Karpas-422 (cell line): Measurements from ENCODE around the gene C9orf50. TPM values are rescaled to one million over a fixed set of nuclear protein-coding genes. Genes with fewer than 3 reads are reported as not detected.
"Not testable (repeated sequence)": the region's sequence is repeated elsewhere in the genome, so short reads cannot be mapped to it uniquely, and the experiment has no call there.

Experiments used
- DNase-seq: peaks from one replicate; pipeline ENCODE4 v3.0.0-alpha.2; 2015
- H2AFZ ChIP-seq: fragments of 200-600 bp; sonication (generic); 2 replicates; pipeline ENCODE4 v1.6.1; 2014; ENCODE audit warnings: antibody characterized with exemption, low read length, mixed read lengths
- H3K27ac ChIP-seq: fragments of 200-600 bp; sonication (generic); 2 replicates; pipeline ENCODE4 v1.5.1; 2014; ENCODE audit warnings: mild to moderate bottlenecking, low read length, moderate library complexity
- H3K27me3 ChIP-seq: fragments of 200-600 bp; sonication (generic); 2 replicates; pipeline ENCODE4 v1.6.1; 2014; ENCODE audit warnings: low read length, mixed read lengths
- H3K36me3 ChIP-seq: fragments of 200-600 bp; sonication (generic); 2 replicates; pipeline ENCODE4 v1.6.1; 2014; ENCODE audit warnings: low read length, mixed read lengths; ENCODE audit not compliant: insufficient read depth
- H3K4me1 ChIP-seq: fragments of 200-600 bp; sonication (generic); 2 replicates; pipeline ENCODE4 v1.6.1; 2014; ENCODE audit warnings: mild to moderate bottlenecking, low read length, mixed read lengths
- H3K4me2 ChIP-seq: fragments of 200-600 bp; sonication (generic); 2 replicates; pipeline ENCODE4 v1.6.1; 2014; ENCODE audit warnings: low read length, low read depth, mild to moderate bottlenecking; ENCODE audit not compliant: poor library complexity, severe bottlenecking
- H3K4me3 ChIP-seq: fragments of 200-600 bp; sonication (generic); 2 replicates; pipeline ENCODE4 v1.5.1; 2014; ENCODE audit warnings: mild to moderate bottlenecking, antibody characterized with exemption, low read length, mixed read lengths
- H3K79me2 ChIP-seq: fragments of 200-600 bp; sonication (generic); 2 replicates; pipeline ENCODE4 v1.6.1; 2014; ENCODE audit warnings: mild to moderate bottlenecking, low read length, mixed read lengths
- H3K9ac ChIP-seq: fragments of 200-600 bp; sonication (generic); 2 replicates; pipeline ENCODE4 v1.6.0; 2014; ENCODE audit warnings: low read length
- H3K9me2 ChIP-seq: fragments of 200-600 bp; sonication (generic), shearing (Covaris generic); replicated peaks from 2 replicates; pipeline ENCODE4 v1.6.0; 2014; ENCODE audit warnings: mild to moderate bottlenecking, low read length, moderate library complexity; ENCODE audit not compliant: insufficient read depth
- H3K9me3 ChIP-seq: fragments of 300-700, 200-600 bp; sonication (generic); 2 replicates; pipeline ENCODE4 v1.6.1; 2014; ENCODE audit warnings: low read length, mixed read lengths
- H4K20me1 ChIP-seq: fragments of 200-600 bp; sonication (generic); 2 replicates; pipeline ENCODE4 v1.6.1; 2014; ENCODE audit warnings: mild to moderate bottlenecking, antibody characterized with exemption, low read length, low read depth; ENCODE audit not compliant: insufficient read depth
- total RNA-seq: library from RNA; depleted of rRNA; stranded (reverse); fragments of >200 nt; shearing (Covaris generic); gene quantifications from 2 replicates; pipeline ENCODE4 v1.2.3, GENCODE V29; 2014; ENCODE audit warnings: low replicate concordance

C9orf50 gene
- total RNA-seq, 1 experiment from 2014 or later = not detected

- no peak overlapping the region for H3K27ac ChIP-seq
- no peaks in the 10 kb centered on the region for H3K27me3 ChIP-seq
- H3K9me3 ChIP-seq = no peaks in the 10 kb centered on the region
- peaks cover 5% of the 10 kb centered on the region for H3K36me3 ChIP-seq
- no peak overlapping the region for H3K9ac ChIP-seq
- peaks cover 26% of the 10 kb centered on the region for H3K4me1 ChIP-seq
- H4K20me1 ChIP-seq = peaks cover 44% of the 10 kb centered on the region
- peaks cover 45% of the 10 kb centered on the region for H3K79me2 ChIP-seq
- H3K4me3 ChIP-seq = no peak overlapping the region
- H3K9me2 ChIP-seq = no peaks in the 10 kb centered on the region
- no peak overlapping the region for H3K4me2 ChIP-seq
- H2AFZ ChIP-seq = no peak overlapping the region
- DNase-seq = no peak
Measured at GRCh38 chr9:129637673-129638439, 17.0 kb upstream of the C9orf50 start.

- H3K79me2 ChIP-seq = peaks cover 53% of the 10 kb centered on the region
- no peaks in the 10 kb centered on the region for H3K9me2 ChIP-seq
- H3K36me3 ChIP-seq = peaks cover 5% of the 10 kb centered on the region
- peaks cover 51% of the 10 kb centered on the region for H4K20me1 ChIP-seq
- H3K27me3 ChIP-seq = no peaks in the 10 kb centered on the region
- DNase-seq = no peak
- H2AFZ ChIP-seq = no peak overlapping the region
- H3K9me3 ChIP-seq = no peaks in the 10 kb centered on the region
- H3K27ac ChIP-seq = no peak overlapping the region
- no peak overlapping the region for H3K4me2 ChIP-seq
- no peak overlapping the region for H3K4me3 ChIP-seq
- H3K4me1 ChIP-seq = peaks cover 23% of the 10 kb centered on the region
- no peak overlapping the region for H3K9ac ChIP-seq
Measured at GRCh38 chr9:129637102-129637501, 16.2 kb upstream of the C9orf50 start.

GRCh38 chr9:129636343-129636742 lies 15.4 kb upstream of the C9orf50 start:
- H3K9ac ChIP-seq, H3K27me3 ChIP-seq, H3K9me3 ChIP-seq, H3K27ac ChIP-seq, H3K9me2 ChIP-seq, H2AFZ ChIP-seq, DNase-seq, H3K4me2 ChIP-seq, H3K4me3 ChIP-seq, H3K36me3 ChIP-seq: not testable (repeated sequence)
- Histone ChIP-seq H3K4me1 (peaks cover 23% of the 10 kb centered on the region), H4K20me1 (peaks cover 55% of the 10 kb centered on the region), H3K79me2 (peaks cover 55% of the 10 kb centered on the region)

GRCh38 chr9:129635099-129636065 lies 14.5 kb upstream of the C9orf50 start:
- Histone ChIP-seq H3K79me2 (peaks cover 55% of the 10 kb centered on the region), H3K9me2 (no peaks in the 10 kb centered on the region), H3K36me3 (peaks cover 8% of the 10 kb centered on the region), H3K9me3 (no peaks in the 10 kb centered on the region), H2AFZ (no peak overlapping the region), H3K27ac (no peak overlapping the region), H4K20me1 (peaks cover 55% of the 10 kb centered on the region), H3K4me1 (peaks cover 15% of the 10 kb centered on the region), H3K27me3 (no peaks in the 10 kb centered on the region), H3K4me3 (no peak overlapping the region), H3K9ac (no peak overlapping the region), H3K4me2 (no peak overlapping the region)
- no peak for DNase-seq

- Histone ChIP-seq H3K4me1 (peaks cover 2% of the 10 kb centered on the region; the same call in 1 of the 2 replicates), H3K27ac (no peak overlapping the region), H4K20me1 (peaks cover 54% of the 10 kb centered on the region), H3K4me3 (no peak overlapping the region), H2AFZ (no peak overlapping the region), H3K9ac (no peak overlapping the region), H3K27me3 (no peaks in the 10 kb centered on the region), H3K36me3 (peaks cover 18% of the 10 kb centered on the region), H3K9me3 (no peaks in the 10 kb centered on the region), H3K79me2 (peaks cover 58% of the 10 kb centered on the region), H3K9me2 (no peaks in the 10 kb centered on the region), H3K4me2 (no peak overlapping the region)
- no peak for DNase-seq
Measured at GRCh38 chr9:129633848-129634247, 12.9 kb upstream of the C9orf50 start.

- Histone ChIP-seq H3K27ac (no peak overlapping the region), H3K4me1 (peaks cover 8% of the 10 kb centered on the region), H3K9me2 (no peaks in the 10 kb centered on the region), H3K9me3 (no peaks in the 10 kb centered on the region), H3K36me3 (peaks cover 24% of the 10 kb centered on the region), H3K79me2 (peaks cover 64% of the 10 kb centered on the region), H2AFZ (no peak overlapping the region), H3K9ac (no peak overlapping the region), H3K4me2 (no peak overlapping the region), H4K20me1 (peaks cover 60% of the 10 kb centered on the region), H3K27me3 (no peaks in the 10 kb centered on the region), H3K4me3 (no peak overlapping the region)
- DNase-seq = no peak
Measured at GRCh38 chr9:129633207-129633606, 12.3 kb upstream of the C9orf50 start.

- Histone ChIP-seq H3K36me3 (peaks cover 22% of the 10 kb centered on the region; the same call in 1 of the 2 replicates), H3K9ac (no peak overlapping the region), H3K27ac (no peak overlapping the region), H3K27me3 (no peaks in the 10 kb centered on the region), H3K79me2 (peaks cover 72% of the 10 kb centered on the region), H3K4me2 (no peak overlapping the region), H3K9me2 (no peaks in the 10 kb centered on the region), H2AFZ (no peak overlapping the region), H3K4me1 (peaks cover 16% of the 10 kb centered on the region), H4K20me1 (peaks cover 67% of the 10 kb centered on the region), H3K9me3 (no peaks in the 10 kb centered on the region), H3K4me3 (no peak overlapping the region)
- DNase-seq = no peak
Measured at GRCh38 chr9:129632460-129632859, 11.6 kb upstream of the C9orf50 start.

- peaks cover 79% of the 10 kb centered on the region for H3K79me2 ChIP-seq
- peaks cover 22% of the 10 kb centered on the region; the same call in 1 of the 2 replicates for H3K36me3 ChIP-seq
- no peaks in the 10 kb centered on the region for H3K27me3 ChIP-seq
- no peaks in the 10 kb centered on the region for H3K9me2 ChIP-seq
- no peak overlapping the region for H3K27ac ChIP-seq
- H3K9me3 ChIP-seq = no peaks in the 10 kb centered on the region
- H3K4me1 ChIP-seq = peaks cover 19% of the 10 kb centered on the region
- no peak for DNase-seq
- H3K4me3 ChIP-seq = no peak overlapping the region
- peaks cover 75% of the 10 kb centered on the region for H4K20me1 ChIP-seq
- no peak overlapping the region for H3K4me2 ChIP-seq
- H2AFZ ChIP-seq = no peak overlapping the region
- H3K9ac ChIP-seq = no peak overlapping the region
Measured at GRCh38 chr9:129631674-129632129, 10.8 kb upstream of the C9orf50 start.
